GM18873 (cell line): ENCODE data around the gene GPC2.
A peak's percentile ranks its signal among the peaks of the same experiment; 100 is the strongest.

Experiments
- ATAC-seq: cut with Tn5 transposase; IDR thresholded peaks from one replicate; pipeline ENCODE4 v1.9.1; 2021; ENCODE audit warnings: mild to moderate bottlenecking, moderate library complexity, moderate number of reproducible peaks; ENCODE audit not compliant: unreplicated experiment, low FRiP score

Gene GPC2

DNA sequence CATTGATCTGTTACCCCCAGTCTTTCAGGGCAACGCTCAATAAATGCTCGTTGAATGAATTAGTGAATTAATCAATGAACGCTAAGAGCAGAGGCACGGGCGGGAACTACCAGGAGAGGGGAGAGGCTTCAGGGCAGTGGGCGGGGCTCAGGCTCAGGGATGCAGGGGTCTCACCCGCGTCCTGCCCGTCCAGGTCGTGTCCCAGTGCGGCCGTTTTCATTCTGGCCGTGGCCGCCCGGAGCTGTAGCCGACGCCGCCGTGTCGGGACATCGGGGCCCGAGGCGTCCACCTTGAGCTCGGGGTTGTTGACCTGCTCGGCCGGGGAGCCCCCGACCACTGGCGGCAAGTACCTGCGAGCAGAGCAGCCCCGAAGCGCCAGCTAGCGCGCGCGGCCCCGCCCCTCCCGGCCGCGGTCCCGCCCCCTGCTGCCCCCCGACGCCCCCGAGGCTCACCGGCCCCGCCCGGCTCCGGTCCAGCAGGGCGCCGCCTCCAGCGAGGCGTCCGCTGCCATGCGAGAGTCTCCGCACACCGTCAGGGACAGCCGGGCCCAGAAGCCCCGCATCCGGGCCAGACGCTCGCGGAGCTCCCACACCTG lies 6.0 kb downstream of the GPC2 start:
- ATAC-seq, result no peak

DNA sequence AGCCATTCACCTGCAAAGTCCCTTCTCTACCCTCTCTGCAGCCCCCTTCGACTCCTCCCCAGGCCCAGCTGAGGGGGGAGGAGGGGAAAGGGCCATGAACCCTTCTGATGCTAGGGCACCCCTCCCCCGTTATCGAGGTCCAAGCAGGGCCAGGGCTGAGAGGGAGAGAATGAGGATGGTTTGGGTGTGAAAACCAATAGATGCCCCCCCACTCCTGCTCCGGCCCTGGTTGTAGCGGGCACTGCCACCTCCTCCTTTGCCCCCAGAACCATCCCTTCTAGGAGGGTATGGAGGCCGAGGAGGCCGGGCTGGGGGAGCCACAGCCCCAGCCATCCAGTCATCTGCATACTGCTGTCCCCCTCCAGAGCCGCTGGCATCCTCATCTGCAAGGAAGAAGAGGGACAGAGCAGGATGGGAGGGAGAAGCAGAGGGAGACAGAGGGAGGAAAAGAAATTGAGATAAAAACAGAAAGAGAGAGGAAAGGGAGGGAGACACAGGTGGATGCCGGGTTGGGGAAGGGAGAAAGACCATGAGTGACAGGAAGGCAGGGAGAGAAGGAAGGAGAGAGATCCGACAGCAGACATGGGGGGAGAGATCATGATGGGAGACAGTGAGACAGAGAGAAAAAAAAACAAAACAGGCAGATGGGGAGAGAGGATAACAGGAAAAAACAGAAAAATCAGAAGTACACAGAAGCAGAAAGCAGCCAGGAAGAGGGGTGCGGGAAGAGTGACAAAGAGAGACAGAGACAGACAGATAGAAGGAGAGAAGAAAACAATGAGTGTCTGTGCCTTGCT lies 6.9 kb downstream of the GPC2 start:
- no peak for ATAC-seq

DNA sequence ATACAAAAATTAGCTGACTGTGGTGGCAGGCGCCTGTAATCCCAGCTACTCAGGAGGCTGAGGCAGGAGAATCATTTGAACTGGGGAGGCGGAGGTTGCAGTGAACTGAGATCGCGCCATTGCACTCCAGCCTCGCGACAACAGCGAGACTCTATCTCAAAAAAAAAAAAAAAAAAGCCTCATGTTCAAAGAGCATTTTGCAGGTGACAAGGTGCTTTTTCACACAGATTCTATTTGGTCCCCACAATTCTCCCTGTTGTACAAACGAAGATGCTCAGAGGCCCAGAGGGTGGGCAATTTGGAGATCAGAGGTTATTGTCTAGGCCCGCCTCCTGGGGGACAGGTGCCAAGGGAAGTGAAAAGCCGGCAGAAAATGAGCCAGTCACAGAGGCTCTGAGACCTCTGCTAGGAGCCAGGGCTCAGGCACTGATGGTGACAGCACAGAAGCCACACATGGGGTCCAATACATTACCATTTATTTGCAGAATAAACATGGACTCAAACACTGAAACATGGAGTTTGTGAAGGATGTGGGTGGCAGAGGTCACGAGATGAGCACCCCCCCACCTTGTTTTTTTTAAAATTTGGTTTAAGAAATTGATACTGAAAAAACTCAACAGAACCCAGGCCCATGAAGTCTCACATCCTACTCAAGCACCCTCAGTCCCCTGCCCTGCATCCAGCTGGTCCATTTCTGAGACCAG lies 7.9 kb downstream of the GPC2 start:
- no peak for ATAC-seq

DNA sequence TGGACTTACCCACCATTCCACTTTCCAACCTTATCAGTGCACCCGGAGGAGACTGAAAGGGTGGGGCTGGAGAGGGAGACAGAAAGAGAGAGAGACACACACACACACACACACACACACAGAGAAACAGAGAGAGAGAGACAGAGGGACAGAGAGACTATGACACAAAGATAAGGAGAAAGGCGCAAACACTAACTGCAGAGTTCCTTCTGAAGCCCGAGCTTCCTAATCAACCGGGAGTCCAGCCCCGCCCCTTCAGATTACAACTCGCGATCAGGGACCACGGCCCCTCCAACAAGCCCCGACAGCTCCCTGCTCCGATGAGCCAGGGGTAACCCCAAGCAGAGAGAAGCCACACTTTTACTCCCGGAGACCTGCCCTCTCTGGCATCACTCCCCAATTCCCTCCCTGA lies 9.3 kb downstream of the GPC2 start:
- no peak for ATAC-seq

DNA sequence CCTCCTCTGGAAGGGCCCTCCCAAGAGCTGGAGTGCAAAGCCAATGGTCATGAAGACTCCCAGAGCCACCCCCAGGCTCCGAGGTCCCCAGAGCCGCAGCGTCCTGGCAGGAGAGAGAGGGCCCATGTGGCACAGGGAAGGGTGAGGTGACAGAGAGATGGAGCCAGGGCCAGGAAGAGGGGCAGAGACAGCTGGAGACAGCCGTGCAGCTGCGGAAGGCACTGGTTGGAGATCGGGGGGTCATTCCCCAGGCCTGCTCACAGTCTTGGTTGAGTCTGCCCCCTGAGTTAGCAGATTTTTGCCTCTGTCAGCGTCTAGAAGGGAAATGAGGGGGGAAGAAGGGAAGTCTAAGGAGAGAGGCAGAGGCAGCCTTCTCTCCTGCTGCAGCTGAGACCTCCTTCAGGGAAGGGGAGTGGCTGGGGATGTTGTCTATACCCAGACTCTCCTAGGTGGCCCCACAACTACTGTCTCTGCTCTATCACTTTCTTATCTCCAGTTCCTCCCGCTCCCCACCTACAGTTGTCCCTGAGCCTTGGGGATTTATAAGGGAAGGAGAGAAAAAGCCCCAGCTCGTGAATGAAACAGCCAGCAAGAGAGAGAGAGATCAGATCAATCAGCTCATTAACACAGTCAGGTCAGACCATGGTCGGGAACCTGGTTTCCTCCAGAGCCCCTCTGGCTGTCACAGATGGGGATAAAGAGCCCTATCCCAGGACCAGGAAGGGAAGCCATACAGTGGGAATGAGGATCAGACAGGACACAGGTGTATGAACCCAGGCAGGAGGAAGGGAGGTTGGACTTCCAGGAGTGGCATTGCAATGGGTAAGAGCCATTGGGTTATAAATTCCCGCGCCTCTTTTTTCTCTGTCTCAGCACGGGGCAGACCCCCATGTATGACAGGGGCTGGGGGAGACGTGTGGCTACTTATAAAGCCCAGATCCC lies 9.9 kb downstream of the GPC2 start:
- no peak for ATAC-seq

DNA sequence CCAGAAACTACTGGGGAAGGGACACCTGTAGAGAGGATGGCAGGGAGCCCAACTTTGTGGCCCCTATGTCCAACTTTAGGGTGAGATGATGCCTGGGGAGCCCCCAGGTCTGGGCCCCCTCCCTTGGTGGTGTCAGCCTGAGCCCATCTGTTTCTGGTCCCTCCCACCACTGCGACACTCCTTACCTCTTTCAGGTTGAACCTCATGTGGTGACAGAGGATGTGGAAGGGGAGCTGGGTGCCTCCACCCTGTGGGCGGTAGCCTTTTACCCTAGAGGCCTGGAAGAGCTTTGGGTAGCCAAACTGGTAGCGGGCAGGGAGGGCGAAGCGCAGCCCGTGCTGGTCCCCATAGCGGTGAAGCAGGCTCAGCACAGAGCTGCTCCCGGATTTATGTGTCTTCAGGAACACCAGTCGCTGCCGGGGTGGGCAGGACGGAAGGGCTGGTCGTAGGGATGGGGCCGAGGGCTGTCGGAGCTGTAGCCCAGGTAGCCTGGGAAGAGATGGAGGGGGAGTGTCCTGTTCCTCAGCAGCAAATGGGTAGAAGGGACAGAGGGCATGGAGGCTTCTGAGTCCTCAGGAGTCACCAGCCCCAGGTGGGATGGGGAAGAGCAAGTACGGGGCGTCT lies 10.8 kb downstream of the GPC2 start:
- ATAC-seq, result no peak

DNA sequence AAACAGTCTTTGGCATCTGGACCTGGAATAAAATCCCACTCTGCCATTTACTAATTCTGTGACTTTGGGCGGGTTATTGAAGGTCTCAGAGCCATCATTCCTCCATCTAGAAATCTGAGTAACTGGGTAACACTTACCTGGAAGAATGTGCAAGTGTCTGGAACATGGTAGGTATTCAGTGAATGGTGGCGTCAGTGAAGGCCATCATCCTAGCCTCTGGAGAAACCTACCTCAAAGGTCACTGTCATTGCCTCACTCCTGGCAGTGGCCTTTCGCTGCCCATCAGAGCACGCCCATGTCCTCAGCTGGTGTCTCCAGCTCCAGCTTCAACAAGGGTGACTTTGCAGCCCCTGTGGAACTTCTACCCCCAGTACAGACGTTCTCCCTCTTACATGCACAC lies 13.3 kb downstream of the GPC2 start:
- no peak for ATAC-seq

DNA sequence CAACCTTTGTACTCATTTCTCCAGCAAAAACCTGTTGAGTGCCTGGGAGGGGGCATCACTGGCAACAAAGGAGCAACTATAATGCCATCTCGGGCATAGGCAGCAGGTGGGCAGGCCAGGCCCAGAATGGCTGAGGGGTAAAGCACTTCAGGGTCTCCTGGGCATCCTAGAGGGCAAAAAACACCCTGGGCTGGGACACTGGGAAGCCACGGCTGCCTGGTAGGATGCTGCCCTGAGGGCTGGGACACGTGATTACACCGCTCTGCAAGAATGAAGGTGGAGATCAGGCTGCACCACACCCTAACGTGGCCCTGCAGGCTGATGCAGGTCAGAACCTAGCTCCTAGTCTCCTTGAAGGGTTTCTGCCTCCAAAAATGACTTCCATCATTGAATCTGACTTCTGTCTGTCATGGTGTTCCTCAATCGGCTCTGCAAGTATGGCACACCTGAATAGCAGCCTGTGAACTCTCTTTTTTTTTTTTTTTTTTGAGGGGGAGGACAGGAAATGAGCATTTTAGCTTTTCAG lies 14.1 kb downstream of the GPC2 start:
- ATAC-seq, result no peak

DNA sequence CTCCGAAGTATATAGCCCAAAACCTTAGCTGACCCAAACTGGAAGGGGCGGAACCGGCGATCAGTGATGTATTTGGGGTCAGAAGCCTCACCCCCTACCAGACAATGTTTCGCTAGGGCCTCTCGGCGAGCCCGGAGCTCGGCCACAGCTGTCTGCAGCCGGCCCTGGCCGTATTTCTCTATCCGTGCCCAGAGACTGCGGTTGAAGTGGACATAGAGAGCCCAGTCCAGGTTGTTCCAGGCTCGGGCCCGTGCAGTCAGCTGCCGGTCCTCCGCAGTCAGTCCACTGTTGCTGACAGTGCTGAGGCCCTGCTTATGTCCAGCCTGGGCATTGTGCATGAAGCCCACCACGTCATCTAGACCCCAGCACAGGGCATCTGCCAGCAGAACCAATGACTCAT lies 17.1 kb downstream of the GPC2 start:
- ATAC-seq, result no peak

DNA sequence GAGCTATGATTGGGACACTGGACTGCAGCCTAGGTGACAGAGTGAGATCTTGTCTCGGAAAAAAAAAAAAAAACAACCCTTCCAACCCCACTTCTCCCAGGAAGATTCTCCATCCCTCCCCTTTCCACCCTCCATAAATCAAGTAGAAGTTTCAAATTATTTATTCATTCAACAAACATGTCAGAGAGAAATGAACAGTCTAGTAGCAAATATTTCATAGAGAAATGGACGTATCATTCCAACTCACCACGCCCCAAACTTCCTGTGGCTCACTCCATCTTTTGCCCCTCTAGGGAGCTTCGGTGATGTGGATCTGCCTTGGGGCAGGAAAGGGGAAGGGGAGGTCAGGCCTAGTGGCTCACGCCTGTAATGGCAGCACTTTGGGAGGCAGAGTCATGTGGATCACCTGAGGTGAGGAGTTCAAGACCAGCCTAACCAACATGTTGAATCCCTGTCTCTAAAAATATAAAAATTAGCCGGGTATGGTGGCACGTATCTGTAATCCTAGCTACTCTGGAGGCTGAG lies 18.0 kb downstream of the GPC2 start:
- ATAC-seq, result no peak

DNA sequence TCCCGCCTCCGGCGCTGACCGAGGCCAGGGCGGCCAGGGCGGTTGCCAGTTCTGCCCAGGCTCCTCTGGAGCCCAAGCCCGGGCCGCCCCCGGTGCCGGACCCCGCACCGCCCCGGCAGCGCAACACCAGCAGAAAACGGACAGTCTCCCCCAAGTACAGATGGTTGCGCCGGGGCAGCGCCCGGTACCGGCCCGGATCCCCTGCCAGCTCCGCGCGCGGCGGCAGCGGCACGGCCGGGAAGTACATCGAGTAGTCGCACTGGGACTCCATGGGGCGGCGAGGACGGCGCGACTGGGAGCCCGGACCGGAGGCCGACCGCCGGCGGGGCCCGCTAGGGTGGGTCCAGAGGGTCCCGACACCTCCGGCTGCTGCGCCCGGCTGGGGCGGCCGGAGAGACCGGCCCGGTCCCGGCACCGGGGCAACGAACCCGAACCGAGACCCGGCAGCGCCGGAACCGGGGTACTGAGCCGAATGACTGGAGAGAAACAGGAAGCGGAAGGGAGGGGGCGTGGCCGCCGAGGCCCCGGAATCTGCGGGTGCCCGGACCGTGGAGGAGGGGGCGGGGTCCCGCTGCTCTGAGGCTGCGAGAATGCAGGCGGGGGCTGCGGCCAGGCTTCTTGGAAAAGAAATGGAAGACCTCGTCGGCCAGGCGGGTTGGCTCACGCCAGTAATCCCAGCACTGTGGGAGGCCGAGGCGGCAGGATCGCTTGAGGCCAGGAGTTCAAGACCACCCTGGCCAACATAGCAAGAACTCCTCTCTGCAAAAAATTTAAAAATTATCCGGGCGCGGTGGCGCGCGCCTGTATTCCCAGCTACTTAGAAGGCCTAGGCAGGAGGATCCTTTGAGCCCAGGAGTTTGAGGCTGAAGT lies 18.7 kb downstream of the GPC2 start, which contains the start of gene TRAPPC14:
Gene TRAPPC14, minus strand, starts transcription at position 495 of the 870 bp plus-strand sequence. Its CDS starts 224 bp downstream, at position 271.
- peak; percentile 65 for ATAC-seq

DNA sequence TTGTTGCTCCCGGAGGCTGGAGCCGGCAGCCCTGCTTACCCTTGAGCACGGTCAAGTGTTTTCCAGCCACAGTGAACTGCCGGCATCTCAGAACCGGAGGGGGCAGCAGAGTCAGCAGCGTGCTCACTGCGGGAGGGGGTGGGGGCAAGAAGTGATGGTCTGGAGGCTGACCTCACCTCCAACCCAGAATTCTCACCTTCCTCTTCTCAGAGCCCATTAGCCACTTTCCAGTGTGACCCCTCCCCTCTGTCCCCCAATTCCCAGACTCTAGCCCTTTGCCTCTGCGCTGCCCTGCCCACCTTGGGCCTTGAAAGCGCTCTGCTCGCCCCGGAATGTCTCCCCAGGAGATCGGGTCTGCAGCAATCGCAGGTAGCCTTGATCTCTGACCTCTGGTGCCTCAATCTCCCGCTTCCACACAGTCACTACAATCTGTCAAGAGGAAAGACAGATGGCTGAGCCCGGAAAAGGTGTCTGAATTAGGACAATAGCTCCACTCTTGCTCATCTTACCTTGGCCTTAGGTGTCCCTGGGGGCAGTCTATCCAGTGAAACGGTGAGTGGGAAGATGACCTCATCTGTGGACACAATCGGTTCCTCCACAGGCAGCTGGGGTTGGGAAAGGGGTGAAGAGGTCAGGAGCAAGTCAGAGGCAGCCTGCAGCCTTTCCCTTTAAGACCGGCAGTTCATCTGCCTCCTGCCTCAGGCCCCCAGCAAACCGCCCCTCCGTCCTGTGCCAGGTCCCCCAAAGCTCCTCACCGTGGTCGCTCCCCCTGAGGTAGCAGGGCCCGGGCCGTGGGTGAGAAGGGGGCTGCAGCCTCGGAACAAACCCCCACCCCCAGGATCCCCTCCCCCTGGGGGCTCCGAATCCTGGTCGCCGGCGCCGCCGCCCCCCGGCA lies 19.6 kb downstream of the GPC2 start:
- no peak for ATAC-seq

DNA sequence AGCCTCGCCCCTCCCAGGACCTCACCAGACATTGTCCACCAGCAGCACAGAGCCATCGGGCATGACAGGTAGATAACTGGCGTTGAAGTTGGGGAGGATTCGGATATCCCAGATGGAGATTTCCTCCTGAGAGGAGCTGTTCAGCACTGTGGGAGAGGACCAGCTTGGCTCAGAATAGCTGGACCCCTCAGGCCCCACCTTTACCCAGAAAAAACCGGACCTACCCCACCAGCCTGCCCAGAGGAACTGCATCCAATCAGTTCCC lies 20.2 kb downstream of the GPC2 start:
- ATAC-seq, result no peak

DNA sequence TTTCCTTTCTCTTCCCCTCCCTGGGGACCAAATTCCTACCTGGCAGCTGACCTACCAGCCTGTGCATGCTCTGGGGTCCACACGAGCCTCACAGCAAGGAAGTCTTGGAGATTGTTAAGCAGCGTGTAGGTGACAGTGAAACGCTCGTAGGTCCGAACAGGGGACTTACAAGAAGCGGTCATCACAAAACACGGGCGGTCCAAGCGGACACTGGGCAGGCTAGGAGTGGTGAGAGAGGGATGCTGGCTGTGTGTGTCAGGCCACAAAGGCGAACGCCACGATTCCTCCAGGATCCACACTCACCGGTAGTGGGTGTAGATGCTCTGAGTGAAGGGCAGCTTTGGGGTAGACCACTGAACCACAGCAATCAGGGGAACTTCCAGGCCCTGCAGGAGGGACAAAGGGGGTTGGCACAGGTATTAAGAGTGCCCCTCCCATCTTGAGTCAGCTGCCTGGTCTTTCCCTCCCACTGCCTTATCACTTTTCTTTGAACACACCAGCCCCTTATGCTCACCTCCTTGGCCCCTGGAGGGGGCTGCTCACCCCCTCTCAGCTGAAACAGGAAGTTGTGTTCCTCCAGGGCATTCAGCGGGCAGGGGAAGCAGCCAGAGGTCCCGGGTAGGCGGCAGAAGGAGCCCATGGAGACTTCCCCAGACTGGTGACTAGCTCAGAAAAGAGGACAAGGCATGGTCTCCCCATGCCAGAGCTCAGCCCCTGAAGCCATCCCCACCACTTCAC lies 20.7 kb downstream of the GPC2 start:
- no peak for ATAC-seq

DNA sequence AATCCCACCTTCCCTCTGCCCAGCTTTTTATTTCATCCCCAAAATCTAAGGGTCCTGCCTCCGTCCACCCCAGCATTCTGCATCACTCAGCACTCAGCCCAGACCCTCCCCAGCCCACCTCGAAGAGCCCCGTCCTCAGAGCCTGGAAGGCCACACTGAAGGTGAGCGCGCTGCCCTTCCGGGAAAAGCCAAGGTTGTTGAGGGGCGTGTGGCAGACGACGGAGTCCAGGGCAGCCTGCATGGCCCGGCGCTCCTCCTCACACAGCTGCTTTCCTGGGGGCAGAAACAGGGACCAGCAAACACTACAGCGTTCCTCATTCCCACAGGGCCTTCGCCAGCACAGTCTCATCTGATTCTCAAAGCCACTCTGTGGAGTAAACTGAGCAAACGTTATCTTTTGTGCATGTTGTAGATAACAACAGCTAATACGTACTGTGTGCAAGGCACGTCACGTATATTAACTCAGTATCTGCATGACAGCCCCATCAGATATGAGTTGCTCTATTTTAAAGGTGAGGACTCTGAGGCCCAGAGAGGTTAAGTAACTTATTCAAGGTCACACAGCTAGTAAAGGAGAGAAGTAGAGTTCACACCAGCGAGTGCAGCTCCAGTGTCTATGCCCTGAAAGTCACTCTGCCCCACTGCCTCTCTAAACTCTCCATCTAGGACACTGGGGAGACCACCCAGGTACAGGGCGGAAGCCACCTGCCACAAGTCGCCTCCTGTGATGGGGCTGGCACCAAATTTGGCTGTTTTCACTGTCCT lies 21.4 kb downstream of the GPC2 start:
- no peak for ATAC-seq

DNA sequence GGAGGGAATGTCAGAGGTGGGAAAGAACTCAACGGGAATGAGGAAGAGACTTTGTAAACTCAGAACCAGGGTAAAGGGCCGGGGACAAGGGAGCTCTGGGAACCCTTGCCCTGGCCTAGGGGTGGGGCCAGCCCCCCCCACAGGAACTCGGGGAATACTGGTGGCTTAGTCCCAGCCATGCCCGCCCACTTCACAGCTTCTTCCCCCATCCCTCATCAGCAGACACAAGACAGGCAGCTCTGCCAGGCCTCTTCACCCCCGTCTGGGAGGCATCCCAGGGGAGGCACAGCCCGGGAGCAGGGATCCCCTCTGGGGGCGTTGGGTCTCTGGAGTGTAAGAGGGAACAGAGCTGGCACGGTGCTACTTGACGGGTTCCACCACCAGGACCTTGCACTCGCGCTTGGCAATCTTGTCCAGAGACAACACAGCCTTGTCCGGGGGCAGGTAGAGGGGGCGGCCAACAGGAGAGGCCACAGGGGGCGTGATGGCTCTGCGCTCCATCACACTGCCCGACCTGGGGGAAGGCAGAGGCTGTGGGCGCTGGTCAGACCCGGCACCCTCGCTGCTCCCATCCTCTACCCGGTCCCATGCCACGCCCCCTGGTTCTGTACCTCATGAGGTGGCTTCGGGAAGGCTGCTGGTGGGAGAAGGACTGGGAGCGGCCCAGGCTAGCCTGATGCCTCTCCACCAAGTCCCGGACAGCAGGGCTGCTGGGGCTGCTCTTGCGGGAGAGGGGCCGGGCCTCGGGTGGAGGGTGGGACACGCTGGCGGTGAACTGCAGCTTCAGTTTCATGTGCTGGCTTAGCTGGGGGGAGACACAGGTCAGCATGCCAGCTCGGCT lies 22.3 kb downstream of the GPC2 start:
- no peak for ATAC-seq
